Naive B cell (primary cell): ENCODE results near the gene TTLL9. TPM values are rescaled to one million over a fixed set of nuclear protein-coding genes. Genes with fewer than 3 reads are reported as not detected.

ENCODE experiments used
- ATAC-seq, 2 donors: fragments of 150-1000 bp; cut with Tn5 transposase; 2 replicates each; pipeline ENCODE4 v1.10.0; 2021; ENCODE audit warnings: low read depth in 2 of 2, mild to moderate bottlenecking in 2 of 2, moderate library complexity in 2 of 2
- DNase-seq: peaks from one replicate; pipeline ENCODE4 v3.0.0; 2022
- H3K27ac Mint-ChIP-seq, 6 donors: one replicate each; pipeline ENCODE4 v1.8.0; 2020 to 2022; ENCODE audit warnings: mild to moderate bottlenecking in 6 of 6, mixed read lengths in 6 of 6, moderate library complexity in 5 of 6, inconsistent platforms in 2 of 6
- H3K27me3 Mint-ChIP-seq, 3 donors: one replicate each; pipeline ENCODE4 v1.8.0; 2021 to 2022; ENCODE audit warnings: mixed read lengths in 3 of 3, mild to moderate bottlenecking in 1 of 3
- H3K36me3 Mint-ChIP-seq, 2 donors: one replicate each; pipeline ENCODE4 v1.8.0; 2020 to 2022; ENCODE audit warnings: mixed read lengths in 2 of 2, inconsistent platforms in 1 of 2, mild to moderate bottlenecking in 1 of 2
- H3K4me1 Mint-ChIP-seq, 3 donors: one replicate each; pipeline ENCODE4 v1.8.0; 2020 to 2022; ENCODE audit warnings: mixed read lengths in 3 of 3, inconsistent platforms in 1 of 3, mild to moderate bottlenecking in 1 of 3, moderate library complexity in 1 of 3
- H3K4me3 Mint-ChIP-seq, 8 donors: one replicate each; pipeline ENCODE4 v1.8.0; 2020 to 2022; ENCODE audit warnings: mild to moderate bottlenecking in 8 of 8, mixed read lengths in 8 of 8, moderate library complexity in 8 of 8, inconsistent platforms in 2 of 8
- H3K9me3 Mint-ChIP-seq, 7 donors: one replicate each; pipeline ENCODE4 v1.8.0; 2020 to 2022; ENCODE audit warnings: mixed read lengths in 7 of 7, mild to moderate bottlenecking in 5 of 7, inconsistent platforms in 2 of 7, moderate library complexity in 1 of 7
- polyA plus RNA-seq, 6 donors: library from polyadenylated mRNA; unstranded; fragments of 300-500 nt; fragmentation: Illumina TruSeq; gene quantifications; one replicate each; pipeline ENCODE4 v1.2.3, GENCODE V29; 2021; ENCODE audit warnings: low read depth in 6 of 6

TTLL9 gene
- polyA plus RNA-seq, 6 donors from 2014 or later, result 0.09 to 0.43 (median 0.21) TPM; not detected in 3

- peak overlapping the region; percentile 46 to 96 (median 92) for H3K27ac Mint-ChIP-seq
- peak; percentile 80 for DNase-seq
- H3K4me1 Mint-ChIP-seq, result peaks cover 4 to 10% (median 8%) of the 10 kb centered on the region in 3 donors
- H3K36me3 Mint-ChIP-seq, result no peaks in the 10 kb centered on the region
- no peaks in the 10 kb centered on the region for H3K9me3 Mint-ChIP-seq
- peak overlapping the region in 7 of 8 donors; percentile 16 to 73 (median 38) for H3K4me3 Mint-ChIP-seq
- H3K27me3 Mint-ChIP-seq, result peaks cover 0 to 2% (median 0%) of the 10 kb centered on the region in 3 donors
- peak; percentile 99 to 100 for ATAC-seq
Observed at GRCh38 chr20:31894980-31895675, 24.7 kb downstream of the TTLL9 start.

- no peaks in the 10 kb centered on the region for H3K36me3 Mint-ChIP-seq
- no peak overlapping the region for H3K4me3 Mint-ChIP-seq
- no peaks in the 10 kb centered on the region for H3K9me3 Mint-ChIP-seq
- ATAC-seq (no peak), DNase-seq (no peak)
- peak overlapping the region; percentile 36 to 90 (median 82) for H3K27ac Mint-ChIP-seq
- H3K27me3 Mint-ChIP-seq, result no peaks in the 10 kb centered on the region
- H3K4me1 Mint-ChIP-seq, result peaks cover 0 to 10% (median 8%) of the 10 kb centered on the region in 3 donors
Observed at GRCh38 chr20:31896049-31896448, 25.6 kb downstream of the TTLL9 start.

DNA sequence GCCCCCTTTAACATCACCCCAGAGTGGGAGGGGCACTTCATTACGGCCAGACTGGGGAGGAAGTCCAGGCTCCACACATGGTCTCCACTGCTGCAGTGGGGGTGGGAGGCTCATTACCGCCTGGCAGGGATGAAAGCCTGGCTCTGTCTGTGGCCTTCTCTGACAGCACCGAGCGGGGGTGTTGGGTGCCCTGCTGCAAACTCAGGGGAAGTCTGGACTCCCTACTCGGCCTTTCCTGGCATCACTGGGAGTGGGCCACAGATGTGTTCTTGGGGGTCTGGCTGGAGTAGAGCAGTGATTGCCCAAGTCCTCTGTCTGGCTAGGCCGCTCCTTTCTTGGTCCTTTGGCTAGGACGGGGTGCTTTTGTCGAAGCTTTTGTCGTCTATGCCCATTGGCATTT is 27.1 kb downstream of the TTLL9 start:
- Mint-ChIP-seq H3K27me3 (no peaks in the 10 kb centered on the region), H3K9me3 (no peaks in the 10 kb centered on the region), H3K4me3 (no peak overlapping the region), H3K27ac (peak overlapping the region; percentile 50 to 96 (median 86)), H3K36me3 (no peaks in the 10 kb centered on the region), H3K4me1 (peaks cover 0 to 10% (median 8%) of the 10 kb centered on the region in 3 donors)
- no peak for DNase-seq
- ATAC-seq, result no peak

DNA sequence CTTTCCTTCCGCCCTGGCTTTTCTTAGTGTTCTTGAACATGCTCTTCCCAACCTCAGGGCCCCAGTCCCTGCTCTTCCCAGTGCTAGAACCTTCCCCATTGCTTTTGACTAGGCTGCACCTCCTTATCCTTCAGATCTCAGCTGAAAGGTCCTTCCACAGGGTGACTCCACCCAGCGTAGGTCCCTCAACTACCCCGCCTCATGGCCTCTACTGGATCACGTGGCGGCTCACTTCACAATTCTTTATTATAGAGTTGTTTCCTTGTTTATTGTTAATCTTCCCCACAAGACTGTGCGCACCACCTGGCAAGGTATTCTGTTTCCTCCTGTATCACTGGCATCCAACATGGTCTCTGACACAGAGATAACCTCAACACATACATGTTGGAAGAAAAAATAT is 31.2 kb downstream of the TTLL9 start:
- Mint-ChIP-seq H3K4me3 (no peak overlapping the region), H3K9me3 (no peaks in the 10 kb centered on the region), H3K27me3 (no peaks in the 10 kb centered on the region), H3K36me3 (no peaks in the 10 kb centered on the region), H3K27ac (no peak overlapping the region), H3K4me1 (no peaks in the 10 kb centered on the region)
- ATAC-seq (no peak), DNase-seq (no peak)

DNA sequence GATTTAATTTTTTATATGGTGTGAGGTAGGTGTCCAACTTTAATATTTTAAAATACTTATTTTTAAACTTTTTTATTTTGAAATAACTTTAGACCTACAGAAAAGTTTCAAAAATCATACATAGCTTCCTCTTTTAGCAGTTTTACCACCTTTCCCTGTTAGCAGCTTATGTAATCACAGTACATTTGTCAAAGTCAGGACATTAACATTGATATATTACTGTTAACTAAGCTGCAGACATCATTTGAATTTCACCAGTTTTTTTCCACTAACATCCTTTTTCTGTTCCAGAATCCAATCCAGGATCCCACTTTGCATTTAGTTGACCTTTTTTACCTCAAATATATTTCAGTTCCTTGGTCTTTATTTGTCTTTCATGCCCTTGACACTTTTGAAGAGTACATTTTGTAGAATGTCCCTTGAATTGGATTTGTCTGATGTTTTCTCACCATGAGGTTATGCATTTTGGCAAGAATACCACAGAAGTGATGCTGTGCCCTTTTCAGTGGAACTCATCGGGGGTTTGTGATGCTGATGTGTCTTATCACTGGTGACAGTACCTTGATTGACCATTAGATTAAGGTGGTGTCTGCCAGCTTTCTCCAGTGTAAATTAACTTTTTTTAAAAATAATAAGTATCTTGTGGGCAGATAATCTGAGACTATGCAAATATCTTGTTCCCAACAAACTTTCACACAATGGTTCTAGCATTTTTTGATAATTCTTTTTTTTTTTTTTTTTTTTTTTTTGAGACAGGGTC is 33.4 kb downstream of the TTLL9 start:
- Mint-ChIP-seq H3K27ac (no peak overlapping the region), H3K36me3 (no peaks in the 10 kb centered on the region)
- ATAC-seq, result no peak

DNA sequence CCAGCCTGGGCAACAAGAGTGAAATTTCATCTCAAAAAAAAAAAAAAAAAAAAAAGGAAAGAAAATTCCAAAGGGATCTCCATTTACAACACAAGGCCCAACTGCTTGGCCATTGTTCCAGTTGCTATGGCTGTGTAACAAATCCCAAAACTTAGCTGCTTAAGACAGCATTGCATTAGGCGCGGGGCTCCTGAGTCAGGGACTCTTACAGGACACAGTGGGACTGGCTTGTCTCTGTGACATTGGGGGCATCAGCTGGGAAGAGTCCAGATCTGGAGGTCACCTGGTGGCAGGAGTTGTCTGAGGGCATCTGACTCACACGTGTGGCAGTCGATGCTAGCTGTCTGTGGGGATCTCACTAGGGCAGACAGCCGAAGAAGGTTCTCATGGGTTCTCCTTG is 35.6 kb downstream of the TTLL9 start:
- no peaks in the 10 kb centered on the region for H3K4me1 Mint-ChIP-seq
- no peaks in the 10 kb centered on the region for H3K27me3 Mint-ChIP-seq
- no peak for DNase-seq
- no peaks in the 10 kb centered on the region for H3K36me3 Mint-ChIP-seq
- H3K27ac Mint-ChIP-seq, result no peak overlapping the region
- ATAC-seq, result no peak
- H3K9me3 Mint-ChIP-seq, result no peaks in the 10 kb centered on the region
- H3K4me3 Mint-ChIP-seq, result no peak overlapping the region

More for the DNA sequence above, 33.4 kb downstream of the TTLL9 start:
- H3K9me3 Mint-ChIP-seq, result no peaks in the 10 kb centered on the region
- no peaks in the 10 kb centered on the region for H3K27me3 Mint-ChIP-seq
- no peak for DNase-seq
- no peaks in the 10 kb centered on the region for H3K4me1 Mint-ChIP-seq
- no peak overlapping the region for H3K4me3 Mint-ChIP-seq

DNA sequence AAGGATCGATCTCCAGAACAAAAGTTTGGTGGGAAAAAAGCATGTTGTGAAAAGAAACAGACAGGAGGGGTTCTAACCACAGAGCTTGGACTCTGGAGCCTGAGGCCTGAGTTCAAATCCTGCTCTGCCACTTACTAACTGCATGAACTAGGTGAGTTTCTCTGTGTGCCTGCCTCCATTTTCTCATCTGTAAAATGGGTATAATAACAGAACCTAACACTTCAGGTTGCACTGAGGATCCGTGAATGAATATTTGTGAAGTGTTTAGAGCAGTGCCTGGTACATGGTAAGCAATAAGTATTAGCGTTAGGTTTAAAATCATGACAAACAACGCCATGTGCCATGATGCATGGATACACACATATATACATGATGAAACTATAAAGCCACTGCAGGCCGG is 36.6 kb downstream of the TTLL9 start:
- Mint-ChIP-seq H3K4me1 (no peaks in the 10 kb centered on the region), H3K4me3 (no peak overlapping the region), H3K36me3 (no peaks in the 10 kb centered on the region), H3K27ac (peak overlapping the region in 1 of 6 donors; percentile 47), H3K9me3 (no peaks in the 10 kb centered on the region), H3K27me3 (no peaks in the 10 kb centered on the region)
- no peak for ATAC-seq
- DNase-seq, result no peak

GRCh38 chr20:31908016-31908415 is 37.6 kb downstream of the TTLL9 start:
- no peak overlapping the region for H3K27ac Mint-ChIP-seq

GRCh38 chr20:31908424-31908823 is 38.0 kb downstream of the TTLL9 start:
- H3K36me3 Mint-ChIP-seq, result no peaks in the 10 kb centered on the region
- H3K27ac Mint-ChIP-seq, result no peak overlapping the region
- no peaks in the 10 kb centered on the region for H3K27me3 Mint-ChIP-seq
- no peaks in the 10 kb centered on the region for H3K9me3 Mint-ChIP-seq
- ATAC-seq (no peak), DNase-seq (no peak)
- no peak overlapping the region for H3K4me3 Mint-ChIP-seq
- no peaks in the 10 kb centered on the region for H3K4me1 Mint-ChIP-seq

More at GRCh38 chr20:31908016-31908415, 37.6 kb downstream of the TTLL9 start:
- ATAC-seq, result no peak
- Mint-ChIP-seq H3K4me3 (no peak overlapping the region), H3K9me3 (no peaks in the 10 kb centered on the region), H3K4me1 (no peaks in the 10 kb centered on the region), H3K36me3 (no peaks in the 10 kb centered on the region), H3K27me3 (no peaks in the 10 kb centered on the region)
- DNase-seq, result no peak

GRCh38 chr20:31909253-31910070 is 39.0 kb downstream of the TTLL9 start:
- Mint-ChIP-seq H3K4me1 (no peaks in the 10 kb centered on the region), H3K4me3 (no peak overlapping the region), H3K9me3 (no peaks in the 10 kb centered on the region), H3K27me3 (no peaks in the 10 kb centered on the region), H3K27ac (no peak overlapping the region), H3K36me3 (no peaks in the 10 kb centered on the region)
- ATAC-seq, result no peak
- no peak for DNase-seq

DNA sequence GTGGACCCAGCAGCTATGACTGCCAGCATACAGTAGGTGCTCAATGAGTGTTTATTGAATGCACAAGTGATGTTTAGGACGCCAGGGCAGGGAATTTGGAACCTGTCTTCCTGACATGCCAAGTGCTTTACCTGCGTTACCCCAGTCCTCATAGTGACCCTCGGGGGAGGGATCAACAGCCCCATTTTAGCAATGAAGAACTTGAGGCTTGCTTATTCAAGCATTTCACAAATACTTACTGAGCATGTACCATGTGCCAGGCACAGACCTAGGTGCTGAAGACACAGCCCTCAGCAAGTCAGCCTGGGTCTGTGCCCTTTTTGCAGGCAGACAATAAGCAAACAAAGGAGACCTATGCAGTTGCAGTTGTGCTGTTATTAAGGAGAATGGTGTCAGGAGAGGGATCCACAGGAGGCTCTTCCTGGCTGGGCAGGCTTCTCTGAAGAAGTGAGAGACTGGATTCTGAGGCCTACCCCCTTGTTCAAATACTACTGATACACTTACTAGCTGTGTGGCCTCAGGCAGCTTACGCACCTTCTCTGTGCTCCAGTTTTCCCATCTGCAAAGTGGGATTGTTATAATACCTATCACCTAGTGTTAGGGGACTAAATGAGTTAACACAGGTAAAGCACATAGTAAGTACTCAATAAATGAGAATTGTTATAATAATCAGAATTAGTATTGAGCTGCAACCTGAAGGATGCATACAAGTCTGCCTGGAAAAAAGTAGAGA is 39.8 kb downstream of the TTLL9 start:
- ATAC-seq, result no peak
- Mint-ChIP-seq H3K9me3 (no peaks in the 10 kb centered on the region), H3K27ac (no peak overlapping the region), H3K4me1 (no peaks in the 10 kb centered on the region), H3K36me3 (no peaks in the 10 kb centered on the region), H3K4me3 (no peak overlapping the region), H3K27me3 (no peaks in the 10 kb centered on the region)
- DNase-seq, result no peak

DNA sequence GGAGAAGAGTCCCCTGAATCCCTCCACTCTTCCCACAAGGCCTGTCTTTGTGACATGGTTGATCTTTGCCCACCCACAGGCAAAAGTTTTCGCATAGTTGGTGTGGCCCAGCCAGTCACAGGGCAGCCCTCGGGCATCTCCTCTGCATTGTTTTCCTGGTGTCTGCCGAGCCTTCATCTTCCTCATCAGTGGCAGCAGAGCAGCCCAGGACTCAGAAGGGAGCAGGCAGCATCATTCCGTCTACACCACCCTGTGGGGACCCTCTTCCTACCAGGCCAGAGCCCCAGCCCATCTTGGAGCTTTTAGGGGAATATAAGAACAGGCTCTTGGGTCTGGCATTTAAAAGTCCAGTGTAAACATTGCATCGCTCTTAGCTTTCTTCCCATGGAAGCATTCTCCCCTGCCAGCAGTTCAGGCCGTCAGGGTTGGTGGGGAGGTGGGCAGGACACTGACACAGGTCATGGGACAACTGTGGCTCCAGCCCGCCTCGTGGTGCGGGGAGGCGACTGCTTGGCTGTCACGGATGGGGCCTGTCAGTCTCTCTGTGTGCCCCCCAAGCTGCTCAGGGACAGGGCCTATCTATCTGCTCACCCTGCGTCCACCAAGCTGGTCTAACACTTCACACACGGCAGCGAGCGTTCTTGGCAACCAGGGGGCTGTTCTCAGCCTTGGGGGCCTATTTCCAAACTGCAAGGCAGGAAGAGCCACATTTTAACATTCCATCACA is 43.2 kb downstream of the TTLL9 start:
- Mint-ChIP-seq H3K4me1 (peaks cover 0 to 11% (median 8%) of the 10 kb centered on the region in 3 donors), H3K36me3 (no peaks in the 10 kb centered on the region), H3K4me3 (no peak overlapping the region), H3K27ac (no peak overlapping the region), H3K27me3 (no peaks in the 10 kb centered on the region), H3K9me3 (no peaks in the 10 kb centered on the region)
- DNase-seq (no peak), ATAC-seq (no peak)
